Hematopoietic multipotent progenitor cell (in vitro differentiated cells): ENCODE measurements around the gene PIMREG. TPM values are rescaled to one million over a fixed set of nuclear protein-coding genes. Genes with fewer than 3 reads are reported as not detected.

Experiments
- DNase-seq, 3 donors: peaks; one replicate each; pipeline ENCODE4 v3.0.0-alpha.2; 2011 to 2015; ENCODE audit warnings: low read depth in 2 of 3, low spot score in 2 of 3
- total RNA-seq: library from RNA; depleted of rRNA; stranded (reverse); fragments of >200 nt; gene quantifications from one replicate; pipeline ENCODE4 v1.2.3, GENCODE V29; 2012

Gene PIMREG
- total RNA-seq, 1 donor, result 0.54 TPM

GRCh38 chr17:6437466-6437865 is 6.8 kb upstream of the PIMREG start:
- no peak for DNase-seq

GRCh38 chr17:6437956-6438355 is 6.3 kb upstream of the PIMREG start:
- DNase-seq, result no peak

DNA sequence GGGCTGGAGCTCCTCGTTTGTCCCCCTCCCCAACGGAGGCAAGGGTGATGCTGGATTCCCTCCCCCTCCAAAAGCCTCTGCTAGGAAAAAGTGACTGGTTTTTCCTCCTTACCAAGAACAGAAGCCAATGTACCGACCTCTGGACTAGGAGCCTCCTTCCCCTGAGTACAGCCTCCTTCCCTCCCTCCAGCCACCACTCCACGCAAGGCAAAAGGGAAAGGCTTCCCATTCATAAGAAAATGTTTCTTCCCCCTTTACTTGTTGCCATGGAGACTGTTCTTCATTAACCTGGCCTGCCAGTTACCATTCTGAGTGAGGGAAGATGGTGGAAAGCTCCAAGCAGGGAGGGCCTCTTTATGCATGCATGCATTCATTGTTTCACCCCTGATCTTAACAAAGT is 4.3 kb upstream of the PIMREG start:
- no peak for DNase-seq

DNA sequence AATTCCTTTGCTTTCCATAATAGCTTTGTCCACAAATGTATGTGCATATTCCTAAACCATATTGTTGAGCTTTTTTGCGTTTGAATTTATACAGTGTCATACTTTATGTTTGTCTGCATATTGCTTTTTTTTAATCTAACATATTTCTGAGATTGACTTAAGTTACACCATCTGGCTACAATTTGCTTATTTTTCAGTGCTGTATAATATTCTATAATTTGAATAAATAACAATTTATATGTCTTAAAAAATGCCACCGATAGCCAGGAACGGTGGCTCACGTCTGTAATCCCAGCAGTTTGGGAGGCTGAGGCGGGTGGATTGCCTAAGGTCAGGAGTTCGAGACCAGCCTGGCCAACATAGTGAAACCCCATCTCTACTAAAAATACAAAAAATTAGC is 1.5 kb upstream of the PIMREG start:
- no peak for DNase-seq

DNA sequence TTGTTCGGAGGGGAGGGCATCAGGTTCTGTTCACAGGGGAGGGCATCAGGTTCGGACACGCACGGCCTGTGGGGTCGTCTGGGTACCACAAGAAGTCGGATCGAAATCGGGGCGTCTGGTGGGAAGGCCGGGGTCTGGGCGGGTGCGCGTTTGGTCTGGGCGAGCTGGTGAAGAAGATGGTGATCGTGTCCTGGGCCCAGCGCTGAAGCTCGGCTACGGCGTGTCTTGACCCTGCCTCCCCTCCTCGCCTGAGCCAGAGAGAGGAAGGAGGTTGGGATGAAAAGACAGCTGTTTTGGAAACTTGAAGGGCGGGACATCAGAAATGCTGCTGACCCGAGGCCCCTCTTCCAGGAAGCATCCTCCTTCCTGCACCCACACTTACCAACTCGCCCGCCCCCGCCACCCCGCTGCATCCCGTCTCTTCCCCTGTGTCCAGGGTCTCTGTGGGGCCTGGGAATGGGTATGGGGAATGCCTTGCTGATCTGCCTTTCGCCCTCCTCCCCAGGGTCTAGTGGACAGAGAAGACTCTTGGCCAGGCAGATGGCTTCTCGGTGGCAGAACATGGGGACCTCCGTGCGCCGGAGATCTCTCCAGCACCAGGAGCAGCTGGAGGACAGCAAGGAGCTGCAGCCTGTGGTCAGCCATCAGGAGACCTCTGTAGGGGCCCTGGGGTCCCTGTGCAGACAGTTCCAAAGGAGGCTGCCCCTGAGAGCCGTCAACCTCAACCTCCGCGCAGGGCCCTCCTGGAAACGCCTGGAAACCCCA is 498 bp downstream of the PIMREG start:
- DNase-seq, result no peak

- no peak for DNase-seq
Measured at GRCh38 chr17:6446516-6447100, 2.4 kb downstream of the PIMREG start.

- no peak for DNase-seq
Measured at GRCh38 chr17:6448473-6448872, 4.2 kb downstream of the PIMREG start.

DNA sequence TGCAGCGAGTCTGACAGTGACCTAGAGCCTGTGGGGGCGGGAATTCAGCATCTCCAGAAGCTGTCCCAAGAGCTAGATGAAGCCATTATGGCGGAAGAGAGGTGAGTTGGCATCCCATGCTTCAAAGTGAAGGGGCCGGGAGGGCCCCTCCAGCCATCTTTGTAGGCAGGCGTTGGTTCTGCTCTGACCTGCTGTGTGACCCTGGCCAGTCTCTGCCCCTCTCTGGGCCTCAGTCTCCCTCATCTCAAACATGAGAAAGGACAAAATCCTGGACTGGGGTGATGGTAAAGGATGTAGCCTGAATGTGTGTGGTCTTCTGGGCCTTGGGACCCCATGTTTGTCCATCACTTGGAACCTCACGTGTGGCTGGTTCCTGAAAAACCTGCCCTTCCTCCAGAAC is 5.1 kb downstream of the PIMREG start:
- DNase-seq, result no peak

DNA sequence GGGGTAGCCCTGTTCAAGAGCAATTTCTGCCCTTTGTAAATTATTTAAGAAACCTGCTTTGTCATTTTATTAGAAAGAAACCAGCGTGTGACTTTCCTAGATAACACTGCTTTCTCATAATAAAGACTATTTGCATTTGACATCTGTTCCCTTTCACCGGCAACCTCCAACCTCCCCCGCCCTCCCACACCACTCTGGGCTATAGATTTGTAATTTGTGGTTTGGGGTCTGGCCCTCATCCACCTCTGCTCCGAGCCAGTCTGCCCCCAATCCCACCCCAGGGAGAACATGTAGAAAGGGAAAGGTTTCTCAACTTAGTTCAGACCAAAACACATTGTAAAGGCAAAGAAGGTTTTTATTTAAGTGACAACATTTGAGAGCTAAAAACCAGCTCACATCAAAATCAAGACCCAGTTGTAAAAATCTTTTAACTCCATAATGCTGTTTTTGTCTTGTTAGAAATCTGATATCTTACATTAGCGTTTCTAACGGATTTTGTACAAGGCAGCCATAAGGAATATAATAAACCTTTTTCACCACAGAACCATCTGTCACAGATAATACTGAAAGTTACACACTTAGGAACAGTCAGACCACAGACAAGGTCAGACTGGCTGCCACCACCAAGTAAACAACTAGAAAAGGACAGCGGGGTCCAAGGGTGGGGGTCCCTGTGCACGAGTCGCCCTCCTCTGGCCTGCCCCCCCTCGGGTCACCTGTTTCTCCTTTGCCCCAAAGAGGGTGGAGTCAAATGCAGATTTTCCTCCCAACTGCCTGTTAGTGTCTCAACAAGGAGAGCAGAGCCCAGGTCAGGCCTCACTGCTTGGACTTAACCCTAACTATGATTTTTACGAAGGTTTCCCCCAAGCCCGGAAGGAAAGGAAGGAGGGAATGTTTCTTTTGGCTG is 6.9 kb downstream of the PIMREG start:
- DNase-seq, result peak in 2 of 3 donors; percentile 41

DNA sequence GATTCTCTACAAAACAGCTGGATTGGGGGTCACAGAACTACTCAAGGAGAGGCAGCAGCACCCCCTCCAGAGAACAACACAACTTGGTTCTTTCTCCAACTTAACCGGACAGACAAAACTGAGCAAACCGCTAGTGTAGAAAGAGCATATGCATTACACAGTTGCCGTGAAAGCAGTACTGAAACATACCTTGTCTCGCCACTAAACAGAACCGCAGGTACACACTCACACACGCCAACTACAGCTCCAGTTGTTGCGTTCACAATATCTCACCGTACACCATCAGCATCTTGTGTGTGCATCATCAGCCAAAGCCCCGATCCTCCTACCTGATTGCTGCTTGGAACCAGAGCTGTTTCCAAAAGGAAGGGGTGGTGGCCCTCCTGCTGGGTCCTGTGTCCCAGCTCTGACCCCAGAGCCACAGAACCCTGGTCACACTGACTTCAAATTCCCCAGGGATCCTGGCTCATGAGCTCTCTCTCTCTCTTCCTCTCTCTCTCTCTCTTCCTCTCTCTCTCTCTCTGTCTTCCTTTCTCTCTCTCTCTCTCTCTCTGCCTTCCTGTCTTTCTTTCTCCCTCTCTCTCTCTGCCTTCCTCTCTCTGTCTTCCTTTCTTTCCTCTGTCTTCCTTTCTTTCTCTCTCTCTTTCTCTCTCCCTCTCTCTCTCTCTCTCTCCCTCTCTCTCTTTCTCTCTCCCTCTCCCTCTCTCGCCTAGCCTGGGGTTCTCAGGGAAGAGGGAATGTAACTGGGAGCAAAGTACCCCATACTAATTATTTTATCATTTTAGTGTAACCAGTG is 8.4 kb downstream of the PIMREG start:
- DNase-seq, result no peak

DNA sequence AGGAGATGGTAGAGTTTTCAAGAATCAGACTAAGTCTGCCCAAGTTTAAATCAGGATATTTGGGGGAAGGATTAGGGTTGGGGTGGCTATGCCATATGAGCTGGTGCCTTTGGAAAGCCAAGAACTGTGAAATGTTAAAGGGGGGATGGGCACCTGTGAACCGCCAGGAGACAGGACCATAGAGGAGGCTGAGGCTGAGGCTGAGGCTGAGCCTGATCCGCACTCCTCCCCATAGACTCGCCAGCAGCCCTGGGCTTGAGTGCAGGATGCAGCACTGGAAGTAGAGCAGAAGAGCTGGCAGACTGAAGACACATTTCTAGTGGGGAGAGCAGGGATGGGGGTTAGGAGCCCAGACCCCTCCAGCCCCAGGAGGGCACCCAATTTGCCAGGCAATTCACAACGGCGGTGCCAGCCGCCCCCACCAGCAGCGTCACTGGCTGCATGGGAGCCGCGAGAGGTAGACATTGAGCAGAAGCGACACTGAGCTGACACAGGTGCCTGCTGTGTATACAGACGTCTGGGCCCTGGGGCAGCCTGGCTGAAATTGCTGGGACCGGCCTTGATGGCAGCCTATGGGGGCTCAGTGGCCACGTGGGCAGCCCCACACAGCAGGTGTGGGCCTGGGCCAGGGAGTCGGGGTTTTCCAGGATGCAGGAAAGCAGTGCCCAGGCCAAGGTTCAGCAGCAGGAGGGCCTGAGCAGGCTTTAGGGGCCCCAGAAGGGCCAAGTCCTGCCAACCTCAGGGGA is 9.2 kb downstream of the PIMREG start:
- no peak for DNase-seq

- peak in 2 of 3 donors; percentile 18 to 22 for DNase-seq
Measured at GRCh38 chr17:6454495-6455320, 10.5 kb downstream of the PIMREG start.

DNA sequence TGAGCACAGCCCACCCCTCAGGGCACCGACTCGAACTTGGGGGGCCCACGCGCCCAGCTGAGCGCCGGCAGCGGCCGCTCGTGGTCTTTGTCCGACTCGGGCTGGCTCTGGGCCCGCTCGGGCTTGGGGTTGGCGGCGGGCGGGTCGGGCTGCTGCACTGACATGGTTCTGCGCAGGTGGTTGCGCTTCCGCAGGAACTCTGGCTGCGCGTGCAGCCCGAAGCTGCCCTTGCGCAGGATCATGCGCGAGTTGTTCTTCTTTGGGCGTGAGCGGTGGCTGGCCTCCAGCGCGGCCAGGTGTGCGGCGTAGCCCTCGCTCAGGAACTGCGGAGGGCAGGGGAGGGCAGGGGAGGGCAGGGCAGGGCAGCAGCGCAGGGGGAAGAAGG is 11.1 kb downstream of the PIMREG start:
- peak; percentile 26 to 81 (median 75) for DNase-seq

- DNase-seq, result no peak
Measured at GRCh38 chr17:6456321-6456720, 12.1 kb downstream of the PIMREG start.

DNA sequence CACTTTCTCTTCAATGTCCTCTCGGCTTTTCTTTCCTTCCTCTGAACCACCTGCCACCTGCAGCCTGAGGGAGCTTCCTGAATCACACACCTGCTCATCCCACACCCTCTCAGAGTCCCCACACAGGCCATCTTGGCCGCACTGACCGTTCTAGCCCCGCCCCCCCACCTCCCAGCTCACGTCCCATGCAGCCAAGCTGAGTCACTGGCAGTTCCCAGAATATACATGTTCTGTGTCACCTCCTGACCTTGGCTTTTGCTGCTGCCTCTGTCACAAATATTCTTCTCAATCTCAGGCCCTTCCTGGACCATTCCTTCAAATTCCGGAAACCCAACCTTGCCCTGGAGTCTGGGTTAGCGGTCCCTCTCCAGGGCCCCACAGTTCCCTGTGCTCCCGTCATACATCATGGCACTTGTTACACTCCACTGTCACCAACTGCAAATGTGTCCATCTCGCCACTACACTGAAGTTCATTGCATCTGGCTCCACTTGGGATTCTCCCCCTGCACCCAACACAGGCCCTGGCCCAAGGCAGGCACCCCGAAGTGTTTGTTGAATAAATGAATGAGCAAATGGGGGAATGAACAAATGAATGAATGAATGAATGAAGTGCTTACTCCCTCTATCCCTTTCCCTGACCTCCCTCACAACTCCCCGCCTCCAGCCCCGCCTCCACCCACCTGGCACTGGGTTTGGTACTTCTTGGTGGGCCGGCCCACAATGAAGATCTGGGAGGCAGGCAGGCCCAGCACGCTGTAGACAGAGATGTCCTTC is 12.8 kb downstream of the PIMREG start:
- DNase-seq, result no peak

- DNase-seq, result no peak
Measured at GRCh38 chr17:6457688-6458459, 13.6 kb downstream of the PIMREG start.

DNA sequence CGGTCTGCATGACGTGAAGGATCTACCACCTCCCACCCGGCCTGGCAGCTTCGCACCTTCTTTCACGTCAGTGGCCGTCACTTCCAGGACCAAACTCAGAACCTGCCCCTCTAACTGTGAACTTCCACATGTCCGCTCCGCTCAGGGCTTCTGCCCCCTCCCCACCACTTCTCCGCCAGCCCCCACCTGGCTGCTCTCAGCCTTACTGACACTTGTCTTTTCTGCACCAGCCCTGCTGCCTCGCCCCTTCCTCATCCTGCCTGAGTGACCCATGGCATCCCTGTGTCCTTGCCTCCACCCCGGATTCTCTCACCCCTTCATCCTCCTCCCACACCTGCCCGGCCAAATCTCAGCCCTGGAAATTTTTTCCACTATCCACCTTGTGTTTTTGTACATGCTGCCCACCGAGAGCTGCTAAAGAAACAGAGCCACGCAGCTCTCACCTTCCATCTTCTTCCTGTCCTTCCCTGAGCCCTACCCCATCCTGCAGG is 14.2 kb downstream of the PIMREG start:
- no peak for DNase-seq
